ENCODE data around the gene SFT2D1.

DNA sequence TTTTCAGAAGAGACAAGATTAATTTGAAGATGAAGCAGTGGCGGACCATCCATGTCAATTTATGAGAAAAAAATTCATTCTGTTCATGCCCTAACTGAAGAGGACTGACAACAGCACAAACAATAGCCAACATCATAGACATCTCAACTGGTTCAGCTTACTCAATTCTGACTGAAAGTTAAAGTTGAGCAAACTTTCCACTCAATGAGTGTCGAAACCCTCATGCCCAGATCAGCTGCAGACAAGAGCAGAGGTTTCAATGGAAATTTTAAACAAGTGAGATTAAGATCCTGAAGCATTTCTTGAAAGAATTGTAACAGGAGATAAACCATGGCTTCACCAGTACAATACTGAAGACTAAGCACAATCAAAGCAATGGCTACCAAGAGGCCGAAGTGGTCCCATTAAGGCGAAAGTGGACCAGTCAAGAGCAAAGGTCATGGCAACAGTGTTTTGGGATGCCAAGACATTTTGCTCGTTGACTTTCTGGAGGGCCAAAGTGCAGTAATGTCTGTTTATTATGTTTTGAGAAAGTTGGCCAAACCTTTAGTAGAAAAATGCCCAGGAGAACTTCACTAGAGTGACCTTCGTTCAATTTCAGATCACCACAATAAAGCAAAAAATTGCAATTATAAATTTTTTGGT lies 6.1 kb upstream of the SFT2D1 start:
- TF ChIP-seq RAD21 (IDR thresholded peaks at IDR 0.05; ENCODE audit: low read length) (no peak), POLR2A (IDR thresholded peaks at IDR 0.05; ENCODE audit: low read depth, low read length) (no peak), CEBPB (IDR thresholded peaks at IDR 0.05; ENCODE audit: low read depth, low read length) (no peak), CHD1 (IDR thresholded peaks at IDR 0.05; ENCODE audit: low read depth, low read length) (no peak)
- TF ChIP-seq, protein P1, sequence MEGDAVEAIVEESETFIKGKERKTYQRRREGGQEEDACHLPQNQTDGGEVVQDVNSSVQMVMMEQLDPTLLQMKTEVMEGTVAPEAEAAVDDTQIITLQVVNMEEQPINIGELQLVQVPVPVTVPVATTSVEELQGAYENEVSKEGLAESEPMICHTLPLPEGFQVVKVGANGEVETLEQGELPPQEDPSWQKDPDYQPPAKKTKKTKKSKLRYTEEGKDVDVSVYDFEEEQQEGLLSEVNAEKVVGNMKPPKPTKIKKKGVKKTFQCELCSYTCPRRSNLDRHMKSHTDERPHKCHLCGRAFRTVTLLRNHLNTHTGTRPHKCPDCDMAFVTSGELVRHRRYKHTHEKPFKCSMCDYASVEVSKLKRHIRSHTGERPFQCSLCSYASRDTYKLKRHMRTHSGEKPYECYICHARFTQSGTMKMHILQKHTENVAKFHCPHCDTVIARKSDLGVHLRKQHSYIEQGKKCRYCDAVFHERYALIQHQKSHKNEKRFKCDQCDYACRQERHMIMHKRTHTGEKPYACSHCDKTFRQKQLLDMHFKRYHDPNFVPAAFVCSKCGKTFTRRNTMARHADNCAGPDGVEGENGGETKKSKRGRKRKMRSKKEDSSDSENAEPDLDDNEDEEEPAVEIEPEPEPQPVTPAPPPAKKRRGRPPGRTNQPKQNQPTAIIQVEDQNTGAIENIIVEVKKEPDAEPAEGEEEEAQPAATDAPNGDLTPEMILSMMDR (conservative IDR thresholded peaks at IDR 0.05; ENCODE audit: low read depth, low read length): no peak
